Measurements from ENCODE around the gene MXI1.

MXI1 gene

GRCh38 chr10:110300486-110300986 is 93.1 kb downstream of the MXI1 start:
- Histone ChIP-seq H3K27me3 (no peaks in the 10 kb centered on the region), H3K9me3 (replicated peaks in 1 of 11) (no peaks in the 10 kb centered on the region), H3K4me1 (peaks cover 19 to 39% (median 28%) of the 10 kb centered on the region in 10 experiments), H3K27ac (no peak overlapping the region), H4K20me1 (peaks cover 50 to 89% (median 83%) of the 10 kb centered on the region in 11 experiments; a peak in 21 of 22 replicates), H3K9ac (peak overlapping the region in 1 of 11 experiments; percentile 34; a peak in 3 of 22 replicates), H3K36me3 (peaks cover 78 to 80% (median 79%) of the 10 kb centered on the region in 11 experiments), H3K4me2 (peak overlapping the region in 3 of 11 experiments; percentile 6 to 86 (median 9); a peak in 4 of 22 replicates), H3K4me3 (no peak overlapping the region)
- TF ChIP-seq Cebpa-rat (IDR thresholded peaks at IDR 0.05), result no peak

- H3K36me3 ChIP-seq, result peaks cover 46 to 49% (median 48%) of the 10 kb centered on the region in 11 experiments
These were observed 96.3 kb downstream of the MXI1 start for GRCh38 chr10:110303681-110304080.

DNA sequence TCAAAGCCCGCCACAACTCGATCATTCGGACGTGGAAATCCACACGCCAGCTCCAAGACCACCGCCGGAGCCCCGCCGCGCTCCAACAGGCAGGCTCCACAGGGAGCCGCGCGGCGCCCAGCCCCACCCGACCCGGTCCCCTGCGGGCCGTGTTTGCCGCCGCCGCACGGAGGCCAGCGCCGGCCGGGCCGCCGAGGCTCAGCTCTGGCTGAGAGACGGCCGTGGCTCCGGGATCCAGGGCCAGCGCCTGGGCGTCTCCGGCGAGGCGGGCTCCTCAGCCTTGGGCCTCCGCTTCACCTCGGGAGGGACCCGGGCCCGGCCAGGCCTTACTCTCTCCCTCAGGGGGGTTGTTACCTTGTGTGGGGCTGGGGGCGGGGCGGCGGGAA is 97.0 kb downstream of the MXI1 start:
- peaks cover 34 to 56% (median 44%) of the 10 kb centered on the region in 10 experiments for H3K4me1 ChIP-seq
- no peaks in the 10 kb centered on the region for H3K27me3 ChIP-seq
- peak overlapping the region; percentile 92 to 100 (median 98) for H3K9ac ChIP-seq
- peaks cover 39 to 42% (median 41%) of the 10 kb centered on the region in 11 experiments for H3K36me3 ChIP-seq
- H3K4me2 ChIP-seq, result peak overlapping the region; percentile 74 to 91 (median 86)
- H3K27ac ChIP-seq, result peak overlapping the region; percentile 91 to 97 (median 95)
- H3K4me3 ChIP-seq, result peak overlapping the region; percentile 76 to 100 (median 92)
- no peaks in the 10 kb centered on the region for H3K9me3 ChIP-seq (replicated peaks in 1 of 11)
- H4K20me1 ChIP-seq, result peaks cover 35 to 51% (median 49%) of the 10 kb centered on the region in 11 experiments; a peak in 21 of 22 replicates
- TF ChIP-seq Cebpa-rat (IDR thresholded peaks at IDR 0.05), result no peak

More at GRCh38 chr10:110303681-110304080, 96.3 kb downstream of the MXI1 start:
- Histone ChIP-seq H3K4me2 (peak overlapping the region; percentile 74 to 91 (median 86)), H3K9me3 (replicated peaks in 1 of 11) (no peaks in the 10 kb centered on the region), H3K4me1 (peaks cover 27 to 49% (median 37%) of the 10 kb centered on the region in 10 experiments), H3K27ac (peak overlapping the region; percentile 91 to 97 (median 95); a peak in 21 of 22 replicates), H4K20me1 (peaks cover 42 to 58% (median 56%) of the 10 kb centered on the region in 11 experiments; a peak in 21 of 22 replicates), H3K4me3 (peak overlapping the region; percentile 76 to 100 (median 92)), H3K9ac (peak overlapping the region; percentile 92 to 100 (median 98)), H3K27me3 (no peaks in the 10 kb centered on the region)
- no peak for TF ChIP-seq Cebpa-rat (IDR thresholded peaks at IDR 0.05)

- Histone ChIP-seq H3K9ac (peak within 1 kb of the TSS; percentile 92 to 100 (median 98)), H3K36me3 (peaks cover 34 to 37% (median 35%) of the 10 kb centered on the region in 11 experiments), H3K9me3 (replicated peaks in 1 of 11) (no peaks in the 10 kb centered on the region), H3K4me3 (peak within 1 kb of the TSS; percentile 76 to 100 (median 92)), H3K4me2 (peak within 1 kb of the TSS; percentile 74 to 91 (median 86)), H3K4me1 (peaks cover 39 to 61% (median 49%) of the 10 kb centered on the region in 10 experiments), H3K27ac (peak within 1 kb of the TSS; percentile 91 to 97 (median 95)), H3K27me3 (no peaks in the 10 kb centered on the region), H4K20me1 (peaks cover 33 to 46% (median 44%) of the 10 kb centered on the region in 11 experiments; a peak in 21 of 22 replicates)
- TF ChIP-seq Cebpa-rat (IDR thresholded peaks at IDR 0.05), result no peak
These were observed 97.5 kb downstream of the MXI1 start, which contains the start of gene SMNDC1 for GRCh38 chr10:110304780-110305421. TSS of gene SMNDC1 (minus strand) at chr10:110304920. CDS start at chr10:110303587, 1,333 bp downstream.

- peak overlapping the region in 4 of 10 experiments; percentile 76 to 100 (median 96); a peak in 7 of 20 replicates for H3K4me3 ChIP-seq
- peak overlapping the region in 10 of 11 experiments; percentile 92 to 100 (median 98); a peak in 19 of 22 replicates for H3K9ac ChIP-seq
- peaks cover 24 to 27% (median 25%) of the 10 kb centered on the region in 11 experiments for H3K36me3 ChIP-seq
- H4K20me1 ChIP-seq, result peaks cover 23 to 36% (median 34%) of the 10 kb centered on the region in 11 experiments; a peak in 21 of 22 replicates
- peaks cover 48 to 64% (median 57%) of the 10 kb centered on the region in 10 experiments for H3K4me1 ChIP-seq
- no peak for TF ChIP-seq Cebpa-rat (IDR thresholded peaks at IDR 0.05)
- peak overlapping the region; percentile 57 to 84 (median 76); a peak in 21 of 22 replicates for H3K4me2 ChIP-seq
- H3K27me3 ChIP-seq, result no peaks in the 10 kb centered on the region
- H3K9me3 ChIP-seq (replicated peaks in 1 of 11), result no peaks in the 10 kb centered on the region
- H3K27ac ChIP-seq, result peak overlapping the region; percentile 91 to 97 (median 95); a peak in 20 of 22 replicates
These were observed 98.5 kb downstream of the MXI1 start for GRCh38 chr10:110305767-110306451.

DNA sequence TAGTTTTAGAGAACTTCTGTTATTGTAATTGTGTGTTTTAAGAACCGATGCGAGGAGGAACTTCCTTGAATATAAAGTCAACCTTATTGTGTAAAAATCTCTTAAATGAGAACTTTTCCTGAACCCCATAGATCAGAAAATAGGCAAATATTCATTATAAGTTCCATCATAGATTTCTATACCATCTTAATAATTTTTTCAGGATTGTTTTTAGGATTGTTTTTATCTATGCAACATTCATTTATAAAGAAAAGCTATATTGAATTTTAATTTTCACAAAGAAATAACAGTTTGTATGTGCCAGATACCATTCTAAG is 99.0 kb downstream of the MXI1 start:
- Histone ChIP-seq H3K4me3 (no peak overlapping the region), H3K27ac (no peak overlapping the region; a peak in 1 of 22 replicates), H3K9ac (no peak overlapping the region), H3K36me3 (peaks cover 19 to 22% (median 20%) of the 10 kb centered on the region in 11 experiments), H3K4me2 (peak overlapping the region in 2 of 11 experiments; percentile 82 to 84; a peak in 1 of 22 replicates), H3K9me3 (replicated peaks in 1 of 11) (no peaks in the 10 kb centered on the region), H3K4me1 (peaks cover 52 to 67% (median 59%) of the 10 kb centered on the region in 10 experiments), H4K20me1 (peaks cover 18 to 31% (median 28%) of the 10 kb centered on the region in 11 experiments; a peak in 21 of 22 replicates), H3K27me3 (no peaks in the 10 kb centered on the region)
- TF ChIP-seq Cebpa-rat (IDR thresholded peaks at IDR 0.05), result no peak

GRCh38 chr10:110307805-110308204 is 100.4 kb downstream of the MXI1 start:
- Histone ChIP-seq H3K27me3 (no peaks in the 10 kb centered on the region), H3K9ac (0 out of 22 replicates have a peak overlapping the region, but pooled peaks of 1 of the 11 experiments have one; percentile 14), H3K4me3 (no peak overlapping the region), H3K27ac (no peak overlapping the region), H3K4me1 (peaks cover 42 to 56% (median 46%) of the 10 kb centered on the region in 10 experiments), H3K4me2 (no peak overlapping the region), H3K9me3 (replicated peaks in 1 of 11) (no peaks in the 10 kb centered on the region), H3K36me3 (peaks cover 5 to 8% (median 6%) of the 10 kb centered on the region in 11 experiments; a peak in 20 of 22 replicates), H4K20me1 (peaks cover 6 to 17% (median 15%) of the 10 kb centered on the region in 11 experiments; a peak in 20 of 22 replicates)
- no peak for TF ChIP-seq Cebpa-rat (IDR thresholded peaks at IDR 0.05)

GRCh38 chr10:110310741-110311140 is 103.3 kb downstream of the MXI1 start:
- H3K9ac ChIP-seq, result peak overlapping the region in 3 of 11 experiments; percentile 2 to 42 (median 9); a peak in 6 of 22 replicates
- peak overlapping the region; percentile 35 to 82 (median 58); a peak in 21 of 22 replicates for H3K4me2 ChIP-seq
- H3K4me1 ChIP-seq, result peaks cover 28 to 40% (median 33%) of the 10 kb centered on the region in 10 experiments
- TF ChIP-seq Cebpa-rat (IDR thresholded peaks at IDR 0.05), result no peak
- no peaks in the 10 kb centered on the region for H4K20me1 ChIP-seq
- no peak overlapping the region for H3K4me3 ChIP-seq
- H3K36me3 ChIP-seq, result no peaks in the 10 kb centered on the region
- H3K27ac ChIP-seq, result peak overlapping the region in 2 of 11 experiments; percentile 27 to 45; a peak in 3 of 22 replicates
- H3K27me3 ChIP-seq, result no peaks in the 10 kb centered on the region
- no peaks in the 10 kb centered on the region for H3K9me3 ChIP-seq (replicated peaks in 1 of 11)
